Upper lobe of left lung (tissue), 4 donors: ENCODE data around the gene TLE1.

Experiments
- CTCF ChIP-seq, 6 experiments: fragments of 450-650 bp in 4 of 6; fragments of 200-600 bp in 2 of 6; sonication (generic) in 2 of 6; IDR thresholded peaks; one replicate each; pipeline ENCODE4 v1.5.1; 2016 to 2019; ENCODE audit warnings: antibody characterized with exemption in 6 of 6
- POLR2A ChIP-seq, 4 donors: fragments of 450-650 bp; IDR thresholded peaks; one replicate each; pipeline ENCODE4 v1.5.1; 2016 to 2017; ENCODE audit warnings: antibody characterized with exemption in 4 of 4, mild to moderate bottlenecking in 2 of 4
- POLR2AphosphoS5 ChIP-seq, 2 donors: sonication (generic); formaldehyde crosslinking; IDR thresholded peaks; one replicate each; pipeline ENCODE4 v1.5.1; 2017; ENCODE audit warnings: antibody characterized with exemption in 2 of 2

- TF ChIP-seq CTCF (IDR thresholded peaks at IDR 0.05) (no peak), POLR2A (IDR thresholded peaks at IDR 0.05) (no peak), POLR2AphosphoS5 (IDR thresholded peaks at IDR 0.05) (no peak)
These were observed 104.1 kb downstream of the TLE1 start for GRCh38 chr9:81585191-81585763.
